Left renal cortex interstitium (tissue), 4 donors: ENCODE data around the gene CEACAM6. TPM values are rescaled to one million over a fixed set of nuclear protein-coding genes. Genes with fewer than 3 reads are reported as not detected.
"Not testable (repeated sequence)": the region's sequence is repeated elsewhere in the genome, so short reads cannot be mapped to it uniquely, and the experiment has no call there.

Experiments used
- DNase-seq, 4 donors: peaks; one replicate each; pipeline ENCODE4 v3.0.0-alpha.2; 2013; ENCODE audit warnings: low read depth in 4 of 4, low spot score in 2 of 4, missing footprints in 1 of 4
- polyA plus RNA-seq, 4 donors: library from polyadenylated mRNA; unstranded; fragments of 120-200 nt; gene quantifications; one replicate each; pipeline ENCODE4 v1.2.1, GENCODE V29; 2013; ENCODE audit not compliant: insufficient read length in 4 of 4

Gene CEACAM6
- under 1 TPM in 3 of 4 donors, not detected in 1; 0.07 to 0.24 (median 0.13) TPM for polyA plus RNA-seq

- no peak for DNase-seq
These were observed at the start of gene CEACAM6 for GRCh38 chr19:41755328-41755913. Gene CEACAM6 (plus strand): TSS chr19:41755530. CDS start chr19:41755639, 109 bp downstream.

GRCh38 chr19:41706741-41707501 is 48.4 kb upstream of the CEACAM6 start:
- no peak for DNase-seq

- DNase-seq = no peak
These were observed 47.9 kb upstream of the CEACAM6 start for GRCh38 chr19:41707502-41707812.

GRCh38 chr19:41707871-41708371 is 47.4 kb upstream of the CEACAM6 start:
- DNase-seq = no peak

GRCh38 chr19:41708481-41708880 is 46.8 kb upstream of the CEACAM6 start, which contains the start of gene CEACAM5:
Gene CEACAM5 (plus strand): TSS chr19:41708626. CDS start chr19:41708732, 106 bp downstream.
- DNase-seq = no peak

- DNase-seq = not testable (repeated sequence)
These were observed 45.8 kb upstream of the CEACAM6 start for GRCh38 chr19:41709516-41709915.

- DNase-seq = no peak
These were observed 45.2 kb upstream of the CEACAM6 start for GRCh38 chr19:41709951-41710645.

- DNase-seq = no peak
These were observed 43.7 kb upstream of the CEACAM6 start for GRCh38 chr19:41711376-41712261.

GRCh38 chr19:41714598-41714997 is 40.7 kb upstream of the CEACAM6 start:
- DNase-seq = no peak

- no peak for DNase-seq
These were observed 36.6 kb upstream of the CEACAM6 start for GRCh38 chr19:41718761-41719160.

GRCh38 chr19:41720103-41720502 is 35.2 kb upstream of the CEACAM6 start:
- DNase-seq = no peak

GRCh38 chr19:41726493-41726892 is 28.8 kb upstream of the CEACAM6 start:
- no peak for DNase-seq

GRCh38 chr19:41734156-41734555 is 21.2 kb upstream of the CEACAM6 start:
- no peak for DNase-seq

GRCh38 chr19:41734585-41734984 is 20.7 kb upstream of the CEACAM6 start:
- no peak for DNase-seq

GRCh38 chr19:41735071-41735600 is 20.2 kb upstream of the CEACAM6 start:
- no peak for DNase-seq

- no peak for DNase-seq
These were observed 16.0 kb upstream of the CEACAM6 start for GRCh38 chr19:41739361-41739760.

GRCh38 chr19:41740415-41741243 is 14.7 kb upstream of the CEACAM6 start:
- no peak for DNase-seq

- no peak for DNase-seq
These were observed 14.1 kb upstream of the CEACAM6 start for GRCh38 chr19:41741244-41741554.

- DNase-seq = no peak
These were observed 10.5 kb upstream of the CEACAM6 start for GRCh38 chr19:41744850-41745249.
